Neutrophil (primary cell): Measurements from ENCODE around the gene MAS1.

Experiments
- H3K27ac ChIP-seq: fragments of 200-600 bp; sonication (generic); 2 replicates; pipeline ENCODE4 v1.5.1; 2016; ENCODE audit warnings: mild to moderate bottlenecking, moderate library complexity
- H3K27me3 ChIP-seq: fragments of 200-600 bp; sonication (generic); 2 replicates; pipeline ENCODE4 v1.6.0; 2016; ENCODE audit warnings: mild to moderate bottlenecking
- H3K36me3 ChIP-seq: fragments of 200-600 bp; sonication (generic); 2 replicates; pipeline ENCODE4 v1.5.1; 2017
- H3K4me1 ChIP-seq, 2 experiments: fragments of 200-600 bp in 1 of 2; sonication (generic) in 1 of 2; 1 replicate in 1 of 2; 2 replicates in 1 of 2; pipeline versions ENCODE4 v1.5.1 to v1.6.1; 2013 to 2016; ENCODE audit warnings: low read depth in 1 of 2, low read length in 1 of 2, mild to moderate bottlenecking in 1 of 2, moderate library complexity in 1 of 2; ENCODE audit not compliant: control insufficient read depth in 1 of 2, insufficient read depth in 1 of 2
- H3K4me3 ChIP-seq, 2 experiments: fragments of 200-600 bp in 1 of 2; sonication (generic) in 1 of 2; 1 replicate in 1 of 2; 2 replicates in 1 of 2; pipeline ENCODE4 v1.5.1; 2013 to 2016; ENCODE audit warnings: low read depth in 1 of 2, low read length in 1 of 2, mild to moderate bottlenecking in 1 of 2, moderate library complexity in 1 of 2
- H3K9me3 ChIP-seq: fragments of 200-600 bp; sonication (generic); 2 replicates; pipeline ENCODE4 v1.5.1; 2016
- TF ChIP-seq, protein P1 (sequence below): fragments of 200-600 bp; sonication (generic); IDR thresholded peaks from 2 replicates; pipeline ENCODE4 v1.5.1; 2016; ENCODE audit warnings: antibody characterized with exemption

MAS1 gene

DNA sequence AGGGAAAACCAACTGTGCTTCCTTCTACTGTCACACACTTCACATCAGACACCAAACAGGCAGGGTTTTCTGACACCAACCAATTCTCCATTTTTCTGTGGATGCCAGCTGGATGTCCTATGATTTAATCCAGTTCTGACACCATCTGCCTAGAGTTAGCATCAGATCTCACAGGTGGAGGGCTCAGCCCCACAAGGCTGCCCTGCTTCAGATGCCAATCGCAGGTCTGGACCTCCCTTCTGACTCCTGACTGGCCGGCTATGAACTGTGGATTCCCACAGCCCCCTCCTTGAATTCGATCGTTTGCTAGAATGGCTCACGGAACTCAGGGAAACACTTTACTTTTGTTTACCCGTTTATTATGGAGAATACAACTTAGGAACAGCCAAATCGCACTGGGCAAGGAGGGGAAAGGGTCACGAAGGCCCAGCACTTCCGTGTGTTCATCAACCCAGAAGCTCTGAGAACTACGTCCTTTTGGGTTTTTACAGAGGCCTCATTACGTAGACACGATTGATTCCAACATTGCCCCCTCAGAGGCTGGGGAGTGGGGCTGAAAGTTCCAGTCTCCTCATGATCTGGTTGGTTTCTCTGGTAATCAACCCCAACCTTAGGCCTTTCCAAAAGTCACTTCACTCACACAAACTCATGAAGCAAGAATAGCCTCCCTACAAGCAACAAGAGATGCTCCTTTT is 25.4 kb upstream of the MAS1 start:
- no peak overlapping the region for H3K27ac ChIP-seq
- H3K4me1 ChIP-seq: peaks cover 14 to 26% of the 10 kb centered on the region in 2 experiments
- no peak overlapping the region for H3K4me3 ChIP-seq
- TF ChIP-seq, protein P1, sequence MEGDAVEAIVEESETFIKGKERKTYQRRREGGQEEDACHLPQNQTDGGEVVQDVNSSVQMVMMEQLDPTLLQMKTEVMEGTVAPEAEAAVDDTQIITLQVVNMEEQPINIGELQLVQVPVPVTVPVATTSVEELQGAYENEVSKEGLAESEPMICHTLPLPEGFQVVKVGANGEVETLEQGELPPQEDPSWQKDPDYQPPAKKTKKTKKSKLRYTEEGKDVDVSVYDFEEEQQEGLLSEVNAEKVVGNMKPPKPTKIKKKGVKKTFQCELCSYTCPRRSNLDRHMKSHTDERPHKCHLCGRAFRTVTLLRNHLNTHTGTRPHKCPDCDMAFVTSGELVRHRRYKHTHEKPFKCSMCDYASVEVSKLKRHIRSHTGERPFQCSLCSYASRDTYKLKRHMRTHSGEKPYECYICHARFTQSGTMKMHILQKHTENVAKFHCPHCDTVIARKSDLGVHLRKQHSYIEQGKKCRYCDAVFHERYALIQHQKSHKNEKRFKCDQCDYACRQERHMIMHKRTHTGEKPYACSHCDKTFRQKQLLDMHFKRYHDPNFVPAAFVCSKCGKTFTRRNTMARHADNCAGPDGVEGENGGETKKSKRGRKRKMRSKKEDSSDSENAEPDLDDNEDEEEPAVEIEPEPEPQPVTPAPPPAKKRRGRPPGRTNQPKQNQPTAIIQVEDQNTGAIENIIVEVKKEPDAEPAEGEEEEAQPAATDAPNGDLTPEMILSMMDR: no peak
- no peaks in the 10 kb centered on the region for H3K36me3 ChIP-seq
- H3K27me3 ChIP-seq: no peaks in the 10 kb centered on the region
- H3K9me3 ChIP-seq: no peaks in the 10 kb centered on the region

DNA sequence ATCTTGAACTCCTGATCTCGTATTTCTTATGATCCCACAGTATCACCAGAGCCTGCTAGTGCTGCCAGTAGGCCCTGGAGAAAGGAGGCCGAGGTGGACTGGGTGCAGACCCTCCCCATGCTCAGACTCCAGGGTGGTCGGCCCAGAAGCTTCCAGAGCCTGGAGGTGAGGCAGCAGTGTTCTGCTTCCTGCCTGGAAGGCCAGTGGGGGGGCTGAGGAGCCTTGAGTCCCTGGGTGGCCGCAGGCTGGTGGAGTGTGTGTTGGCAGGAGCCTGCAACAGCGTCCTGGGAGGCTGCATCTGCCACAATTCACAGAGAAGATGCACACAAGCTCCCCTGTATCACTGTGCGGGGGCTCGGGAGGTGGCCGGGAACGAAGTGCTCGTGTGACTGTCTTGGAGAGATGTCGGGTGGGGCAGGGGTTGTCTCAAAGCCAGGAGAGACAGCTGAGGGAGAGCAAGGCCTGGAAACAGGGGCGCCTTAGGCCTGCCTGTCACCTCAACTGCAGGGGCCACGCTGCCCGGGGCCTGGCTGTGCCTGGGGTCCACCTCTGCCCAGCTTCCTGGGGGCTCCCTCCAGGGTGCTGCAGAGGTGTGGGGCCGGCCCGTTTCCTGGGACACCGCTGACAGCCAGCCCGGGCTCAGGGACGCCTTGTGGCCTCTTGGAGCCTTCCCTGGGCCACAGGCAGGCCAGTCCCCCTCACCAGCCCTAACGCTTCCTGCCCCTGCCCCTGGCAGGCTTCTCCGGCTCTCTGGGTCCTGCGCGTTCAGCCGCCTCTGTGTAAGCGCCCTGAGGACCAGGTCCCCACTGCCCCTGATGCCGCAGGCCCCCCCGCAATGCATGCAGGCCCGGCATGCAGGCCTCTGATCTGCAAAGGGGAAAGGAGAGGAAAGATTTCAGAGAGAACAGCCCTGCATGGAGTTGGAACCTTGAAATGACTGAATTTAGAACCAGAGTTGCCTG is 24.2 kb upstream of the MAS1 start:
- Histone ChIP-seq H3K36me3 (no peaks in the 10 kb centered on the region), H3K27me3 (no peaks in the 10 kb centered on the region), H3K27ac (no peak overlapping the region), H3K9me3 (no peaks in the 10 kb centered on the region), H3K4me3 (no peak overlapping the region), H3K4me1 (peaks cover 8 to 15% of the 10 kb centered on the region in 2 experiments)
- TF ChIP-seq, protein P1: no peak

DNA sequence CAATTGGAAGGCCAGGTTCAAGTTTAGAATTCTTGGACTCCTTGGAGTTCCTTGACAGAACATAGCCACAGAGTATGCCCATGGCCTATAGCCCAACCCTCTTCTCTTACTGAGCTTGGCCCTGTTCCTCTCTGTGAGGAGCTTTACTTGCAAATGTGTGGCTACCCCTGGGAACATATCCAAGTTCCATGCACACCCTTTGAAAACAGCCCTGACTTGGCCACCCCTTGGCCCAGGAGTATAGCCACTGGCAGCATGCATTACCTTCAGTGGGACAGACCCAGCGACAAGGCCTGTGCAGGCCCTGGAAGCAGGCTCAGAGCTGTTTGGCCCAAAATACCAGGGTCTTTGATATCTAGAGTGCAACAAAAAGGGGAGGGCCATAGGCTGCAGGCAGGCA is 19.5 kb upstream of the MAS1 start:
- H3K9me3 ChIP-seq: no peaks in the 10 kb centered on the region
- H3K27ac ChIP-seq: no peak overlapping the region
- no peak overlapping the region for H3K4me3 ChIP-seq
- H3K27me3 ChIP-seq: peaks cover 6% of the 10 kb centered on the region
- H3K4me1 ChIP-seq: no peaks in the 10 kb centered on the region
- TF ChIP-seq, protein P1: no peak
- H3K36me3 ChIP-seq: no peaks in the 10 kb centered on the region

DNA sequence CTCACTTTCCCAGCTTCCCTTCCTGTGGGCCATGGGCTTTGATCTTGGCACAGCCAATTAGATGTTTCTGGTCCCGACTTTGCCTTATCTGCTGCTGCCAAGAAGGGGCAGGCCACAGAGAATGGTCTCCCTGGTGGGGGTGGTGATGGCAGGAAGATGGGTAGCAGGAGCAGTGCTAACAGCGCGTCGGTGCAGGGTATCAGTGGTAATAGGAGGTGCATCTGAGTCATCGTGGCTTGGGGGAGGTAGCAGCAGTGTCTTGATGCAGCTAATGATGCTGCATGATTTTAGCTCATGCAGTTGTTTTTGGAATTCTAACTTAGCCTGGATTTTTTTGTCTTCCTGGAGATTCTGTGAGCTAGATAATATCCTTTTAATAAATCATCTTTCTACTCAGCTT is 18.9 kb upstream of the MAS1 start:
- TF ChIP-seq, protein P1: no peak

DNA sequence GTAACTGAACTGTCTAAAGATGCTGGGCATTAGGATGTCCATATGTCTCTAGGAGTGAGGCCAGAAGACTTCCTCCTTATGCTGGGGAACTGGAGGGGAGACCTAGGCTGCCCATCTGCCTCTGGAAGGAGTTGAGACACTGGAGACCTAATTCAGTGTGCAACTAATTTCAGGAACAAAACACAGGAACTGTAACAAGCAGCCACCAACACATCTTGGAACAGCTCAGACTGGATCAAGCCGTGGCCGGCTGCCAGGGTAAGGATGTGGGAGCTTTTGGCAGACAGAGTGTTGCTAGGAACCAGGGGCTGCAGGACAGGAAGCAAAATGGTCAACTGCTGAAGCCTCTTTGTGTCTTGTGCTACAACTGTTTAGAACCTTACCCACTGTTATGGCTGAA is 16.4 kb upstream of the MAS1 start:
- no peaks in the 10 kb centered on the region for H3K4me1 ChIP-seq
- H3K27ac ChIP-seq: no peak overlapping the region

More for the DNA sequence above, 18.9 kb upstream of the MAS1 start:
- Histone ChIP-seq H3K4me1 (no peaks in the 10 kb centered on the region), H3K4me3 (no peak overlapping the region), H3K9me3 (no peaks in the 10 kb centered on the region), H3K27ac (no peak overlapping the region), H3K27me3 (peaks cover 9% of the 10 kb centered on the region), H3K36me3 (no peaks in the 10 kb centered on the region)

More for the DNA sequence above, 16.4 kb upstream of the MAS1 start:
- TF ChIP-seq, protein P1: no peak
- H3K27me3 ChIP-seq: peaks cover 9% of the 10 kb centered on the region
- no peaks in the 10 kb centered on the region for H3K9me3 ChIP-seq
- no peaks in the 10 kb centered on the region for H3K36me3 ChIP-seq
- no peak overlapping the region for H3K4me3 ChIP-seq
